H1 (cell line): ENCODE data around the gene NAA20. TPM values are rescaled to one million over a fixed set of nuclear protein-coding genes. Genes with fewer than 3 reads are reported as not detected.

Experiments
- CTCF ChIA-PET: fragments of 300-600 bp; sonication (Branson Sonifier 250); formaldehyde crosslinking; loops from one replicate; lab custom pipeline; 2021; ENCODE audit not compliant: partially characterized antibody; lab: Charles Lee
- POLR2A ChIA-PET: fragments of 300-600 bp; sonication (Branson Sonifier 250); formaldehyde crosslinking; loops from one replicate; lab custom pipeline; 2021; ENCODE audit warnings: inconsistent platforms; ENCODE audit not compliant: partially characterized antibody; lab: Charles Lee
- DNase-seq, 2 experiments: peaks; one replicate each; pipeline versions ENCODE4 v3.0.0 to v3.0.0-alpha.2; 2010 to 2022; ENCODE audit warnings: low spot score in 2 of 2, low read depth in 1 of 2, mixed read lengths in 1 of 2
- FAIRE-seq: peaks from 2 replicates; lab custom pipeline; 2011; peaks lifted over from hg19 to GRCh38; lab: Jason Lieb, UNC
- H2AFZ ChIP-seq: 2 replicates; pipeline ENCODE4 v1.8.1; 2012; ENCODE audit warnings: low read length, inconsistent platforms
- H2AK5ac ChIP-seq: 2 replicates; pipeline ENCODE4 v1.6.1; 2013; ENCODE audit warnings: low read depth, low read length
- H2BK120ac ChIP-seq: replicated peaks from 2 replicates; pipeline ENCODE3; 2013; ENCODE audit warnings: low read depth, low read length, inconsistent platforms
- H2BK12ac ChIP-seq: 2 replicates; pipeline ENCODE4 v1.6.1; 2013; ENCODE audit warnings: low read depth, low read length
- H2BK15ac ChIP-seq: 2 replicates; pipeline ENCODE4 v1.6.1; 2013; ENCODE audit warnings: low read length
- H2BK20ac ChIP-seq: 2 replicates; pipeline ENCODE4 v1.6.1; 2013; ENCODE audit warnings: low read length
- H2BK5ac ChIP-seq: 2 replicates; pipeline ENCODE4 v1.6.1; 2013; ENCODE audit warnings: low read depth, low read length
- H3K14ac ChIP-seq: 2 replicates; pipeline ENCODE4 v1.6.1; 2013; ENCODE audit warnings: inconsistent platforms; ENCODE audit not compliant: insufficient read length
- H3K18ac ChIP-seq: 2 replicates; pipeline ENCODE4 v1.6.1; 2013; ENCODE audit warnings: low read length; ENCODE audit errors: extremely low read depth
- H3K23ac ChIP-seq: 2 replicates; pipeline ENCODE4 v1.6.1; 2013; ENCODE audit warnings: inconsistent platforms; ENCODE audit not compliant: insufficient read length
- H3K23me2 ChIP-seq: 2 replicates; pipeline ENCODE4 v1.6.1; 2013; ENCODE audit warnings: low read depth, low read length
- H3K27ac ChIP-seq: 2 replicates; pipeline ENCODE4 v1.6.1; 2011; ENCODE audit warnings: low read depth, low read length, inconsistent platforms
- H3K27me3 ChIP-seq, 4 experiments: replicated peaks in 1 of 4; 1 replicate in 1 of 4; 2 replicates in 3 of 4; pipeline versions ENCODE4 v1.6.1 to v1.8.1; 2011 to 2013; ENCODE audit warnings: low read length in 3 of 4, mild to moderate bottlenecking in 3 of 4, inconsistent platforms in 2 of 4, mixed read lengths in 2 of 4, moderate library complexity in 1 of 4; ENCODE audit not compliant: control insufficient read depth in 3 of 4, insufficient read depth in 3 of 4; ENCODE audit errors: extremely low read depth in 1 of 4
- H3K36me3 ChIP-seq, 4 experiments: 2 replicates each; pipeline versions ENCODE4 v1.6.1 to v1.8.1; 2011 to 2013; ENCODE audit warnings: mild to moderate bottlenecking in 4 of 4, low read length in 3 of 4, moderate library complexity in 2 of 4, control low read depth in 1 of 4, inconsistent platforms in 1 of 4; ENCODE audit not compliant: insufficient read depth in 4 of 4, control insufficient read depth in 2 of 4
- H3K4ac ChIP-seq: replicated peaks from 2 replicates; pipeline ENCODE3; 2013; ENCODE audit warnings: low read length, low read depth, mixed read lengths, inconsistent platforms; ENCODE audit not compliant: insufficient read length
- H3K4me1 ChIP-seq, 4 experiments: replicated peaks in 1 of 4; 1 replicate in 1 of 4; 2 replicates in 3 of 4; pipeline versions ENCODE4 v1.6.1 to v1.8.1; 2011 to 2013; ENCODE audit warnings: low read length in 3 of 4, inconsistent platforms in 2 of 4, mixed read lengths in 1 of 4; ENCODE audit not compliant: insufficient read depth in 4 of 4, control insufficient read depth in 3 of 4
- H3K4me2 ChIP-seq, 2 experiments: 2 replicates each; pipeline versions ENCODE4 v1.6.1 to v1.8.1; 2011 to 2013; ENCODE audit warnings: low read depth in 2 of 2, low read length in 2 of 2, control low read depth in 1 of 2, inconsistent platforms in 1 of 2, mild to moderate bottlenecking in 1 of 2; ENCODE audit not compliant: insufficient read depth in 1 of 2
- H3K4me3 ChIP-seq, 4 experiments: fragments of 200-600, 300-600 bp in 1 of 4; sonication (generic), shearing (Covaris generic), sonication (Bioruptor Twin) in 1 of 4; 2 replicates each; pipeline versions ENCODE4 v1.5.1 to v1.8.1; 2011 to 2016; ENCODE audit warnings: low read length in 4 of 4, low read depth in 3 of 4, control low read depth in 2 of 4, inconsistent platforms in 2 of 4, mild to moderate bottlenecking in 2 of 4, mixed read lengths in 1 of 4, moderate library complexity in 1 of 4; ENCODE audit not compliant: insufficient read depth in 2 of 4; ENCODE audit errors: extremely low read depth in 1 of 4
- H3K56ac ChIP-seq: replicated peaks from 2 replicates; pipeline ENCODE3; 2013; ENCODE audit warnings: low read depth, mild to moderate bottlenecking, mixed read lengths, low read length, inconsistent platforms; ENCODE audit not compliant: insufficient read length
- H3K79me1 ChIP-seq: 2 replicates; pipeline ENCODE4 v1.6.1; 2013; ENCODE audit warnings: low read depth, low read length, control low read depth
- H3K79me2 ChIP-seq, 2 experiments: 2 replicates each; pipeline versions ENCODE4 v1.6.1 to v1.8.1; 2012 to 2013; ENCODE audit warnings: low read length in 2 of 2, mild to moderate bottlenecking in 2 of 2, inconsistent platforms in 1 of 2; ENCODE audit not compliant: insufficient read depth in 2 of 2, control insufficient read depth in 1 of 2
- H3K9ac ChIP-seq, 4 experiments: replicated peaks in 1 of 4; 1 replicate in 1 of 4; 2 replicates in 3 of 4; pipeline versions ENCODE4 v1.6.1 to v1.8.1; 2011 to 2013; ENCODE audit warnings: low read depth in 3 of 4, low read length in 3 of 4, control low read depth in 2 of 4, mild to moderate bottlenecking in 2 of 4, moderate library complexity in 2 of 4, inconsistent platforms in 1 of 4; ENCODE audit errors: extremely low read depth in 1 of 4
- H3K9me3 ChIP-seq, 2 experiments: 2 replicates each; pipeline versions ENCODE4 v1.6.1 to v1.8.1; 2012 to 2013; ENCODE audit warnings: mild to moderate bottlenecking in 2 of 2, moderate library complexity in 2 of 2, control low read depth in 1 of 2, inconsistent platforms in 1 of 2, low read depth in 1 of 2, low read length in 1 of 2, mixed read lengths in 1 of 2; ENCODE audit not compliant: insufficient read depth in 2 of 2
- H4K20me1 ChIP-seq, 2 experiments: replicated peaks in 1 of 2; 2 replicates each; pipeline versions ENCODE3 to v1.8.1; 2011 to 2013; ENCODE audit warnings: inconsistent platforms in 2 of 2, low read length in 2 of 2, mild to moderate bottlenecking in 1 of 2; ENCODE audit not compliant: insufficient read depth in 2 of 2, control insufficient read depth in 1 of 2
- H4K5ac ChIP-seq: 2 replicates; pipeline ENCODE4 v1.6.1; 2013; ENCODE audit warnings: low read length, low read depth, mixed read lengths, inconsistent platforms; ENCODE audit not compliant: insufficient read length
- H4K8ac ChIP-seq: 2 replicates; pipeline ENCODE4 v1.8.0; 2013; ENCODE audit warnings: mild to moderate bottlenecking, moderate library complexity, low read length, inconsistent platforms; ENCODE audit not compliant: insufficient read depth; ENCODE audit errors: extremely low read depth
- H4K91ac ChIP-seq: replicated peaks from 2 replicates; pipeline ENCODE3; 2013; ENCODE audit warnings: low read length, mixed read lengths, inconsistent platforms; ENCODE audit not compliant: insufficient read length
- ASH2L ChIP-seq: fragments of 200-600, 300-600 bp; sonication (generic); IDR thresholded peaks from one replicate; pipeline ENCODE4 v1.7.1; 2017; ENCODE audit warnings: low read length
- BCL11A ChIP-seq, 2 experiments: IDR thresholded peaks; one replicate each; pipeline ENCODE4 v1.6.1; 2011; ENCODE audit warnings: low read depth in 2 of 2, low read length in 2 of 2, mild to moderate bottlenecking in 2 of 2
- CREB1 ChIP-seq: IDR thresholded peaks from 2 replicates; pipeline ENCODE4 v1.6.1; 2012; ENCODE audit warnings: inconsistent platforms
- CTBP2 ChIP-seq: IDR thresholded peaks from 2 replicates; pipeline ENCODE4 v1.7.0; 2011; ENCODE audit warnings: borderline replicate concordance, mild to moderate bottlenecking, moderate library complexity, mixed read lengths, low read length; ENCODE audit not compliant: insufficient read depth, insufficient read length
- SRF ChIP-seq: IDR thresholded peaks from 2 replicates; pipeline ENCODE4 v1.6.1; 2011; ENCODE audit warnings: mild to moderate bottlenecking, low read depth, low read length, moderate library complexity
- TAF7 ChIP-seq: optimal IDR thresholded peaks from 2 replicates; pipeline ENCODE3; 2011; ENCODE audit warnings: low read depth, mild to moderate bottlenecking, inconsistent platforms, low read length, moderate library complexity, borderline replicate concordance
- WGBS, 2 experiments: shearing (Covaris generic) in 1 of 2; methylation state at CpG; one replicate each; pipeline versions ENCODE4 v1.1.6 to v1.1.7; 2013 to 2015; ENCODE audit warnings: low lambda C conversion rate in 2 of 2, mixed read lengths in 2 of 2, inconsistent platforms in 1 of 2, low coverage in 1 of 2, missing lambda C conversion rate in 1 of 2; ENCODE audit not compliant: insufficient replicate concordance in 2 of 2, insufficient coverage in 1 of 2, insufficient read length in 1 of 2; ENCODE audit errors: extremely low coverage in 1 of 2, missing lambda C conversion rate in 1 of 2; 5-methylcytosine and 5-hydroxymethylcytosine counted together
- polyA plus RNA-seq, 7 experiments: library from polyadenylated mRNA; depleted of rRNA in 3 of 7; stranded (reverse) in 5 of 7; unstranded in 2 of 7; fragments of >200 nt in 5 of 7; fragments of 200-250 nt in 2 of 7; gene quantifications; 1 replicate in 5 of 7; 2 replicates in 1 of 7; 4 replicates in 1 of 7; pipeline versions ENCODE4 v1.2.1 to v1.2.3, GENCODE V29; 2011 to 2013; ENCODE audit warnings: missing spikeins in 2 of 7, mixed read lengths in 2 of 7
- total RNA-seq: library from RNA; stranded (reverse); fragmentation: NEBNext Ultra II Directional; extraction: Animal tissue kit (Norgen Biotek cat#: 25700); gene quantifications from 2 replicates; pipeline ENCODE4 v1.2.1, GENCODE V29; 2021

The NAA20 gene
- total and polyA plus RNA-seq, 2 of the 8 experiments (the other 6 are each of a cell fraction or from before 2014, with no cell fraction given) = 21.9 to 41.1 TPM

GRCh38 chr20:20060234-20060998 is 43.3 kb downstream of the NAA20 start:
- Histone ChIP-seq H3K23me2 (no peaks in the 10 kb centered on the region), H4K5ac (no peak overlapping the region), H2BK5ac (no peak overlapping the region), H2AFZ (no peak overlapping the region), H3K18ac (no peak overlapping the region), H3K79me2 (no peaks in the 10 kb centered on the region), H3K4me2 (no peak overlapping the region), H3K56ac (no peak overlapping the region), H4K20me1 (no peaks in the 10 kb centered on the region), H3K4me1 (no peaks in the 10 kb centered on the region), H4K91ac (peak overlapping the region; percentile 47), H3K14ac (no peak overlapping the region), H2AK5ac (no peak overlapping the region), H3K9me3 (no peaks in the 10 kb centered on the region), H3K23ac (no peak overlapping the region), H3K27ac (no peak overlapping the region), H3K9ac (no peak overlapping the region), H3K27me3 (no peaks in the 10 kb centered on the region), H4K8ac (no peak overlapping the region), H3K4me3 (no peak overlapping the region), H2BK20ac (no peak overlapping the region), H3K4ac (no peak overlapping the region), H2BK12ac (no peak overlapping the region), H2BK120ac (no peak overlapping the region), H3K36me3 (no peaks in the 10 kb centered on the region), H2BK15ac (no peak overlapping the region), H3K79me1 (no peaks in the 10 kb centered on the region)
- no peak for TF ChIP-seq BCL11A (IDR thresholded peaks at IDR 0.05; ENCODE audit: low read depth in 2 of 2, low read length in 2 of 2)
- TF ChIP-seq ASH2L = no peak
- no peak for TF ChIP-seq SRF
- TF ChIP-seq CREB1 = no peak
- TF ChIP-seq CTBP2 = no peak
- no peak for TF ChIP-seq TAF7
- ChIA-PET CTCF (no interaction called here), POLR2A (interaction anchor here (0.9 kb wide), 1 partner anchor 9 kb away, joined by 3 read pairs; the partner anchor contains the start of genes CFAP61 and CRNKL1)
- no peak for DNase-seq
- 88% methylated on average over 6 of the region's 6 CpGs; no CpG with 5 or more reads in 1 of the 2 experiments for WGBS, 2 experiments
- FAIRE-seq = no peak
